ENCODE measurements around the gene NMU. TPM values are rescaled to one million over a fixed set of nuclear protein-coding genes. Genes with fewer than 3 reads are reported as not detected.
"Not testable (repeated sequence)": the region's sequence is repeated elsewhere in the genome, so short reads cannot be mapped to it uniquely, and the experiment has no call there.

The NMU gene
- total RNA-seq, 2 experiments from 2014 or later = 0.33 to 0.38 TPM

- CTCF ChIA-PET = no interaction called here
- Mint-ChIP-seq H3K4me1 (peaks cover 13% of the 10 kb centered on the region), H3K27ac (no peak overlapping the region), H3K9me3 (no peaks in the 10 kb centered on the region), H3K27me3 (peaks cover 3% of the 10 kb centered on the region), H3K4me3 (no peak overlapping the region), H3K36me3 (ENCODE audit: low read depth) (no peaks in the 10 kb centered on the region)
- no peak for DNase-seq
- POLR2A ChIA-PET = no interaction called here
Measured at GRCh38 chr4:55612341-55612740, 23.8 kb downstream of the NMU start.

- H3K36me3 Mint-ChIP-seq (ENCODE audit: low read depth) = no peaks in the 10 kb centered on the region
- H3K9me3 Mint-ChIP-seq = no peaks in the 10 kb centered on the region
- H3K4me1 Mint-ChIP-seq = peaks cover 10% of the 10 kb centered on the region
- no peak overlapping the region for H3K27ac Mint-ChIP-seq
- ChIA-PET POLR2A (no interaction called here), CTCF (no interaction called here)
- DNase-seq = no peak
- H3K27me3 Mint-ChIP-seq = peaks cover 3% of the 10 kb centered on the region
- no peak overlapping the region for H3K4me3 Mint-ChIP-seq
Measured at GRCh38 chr4:55611358-55612059, 24.6 kb downstream of the NMU start.

DNA sequence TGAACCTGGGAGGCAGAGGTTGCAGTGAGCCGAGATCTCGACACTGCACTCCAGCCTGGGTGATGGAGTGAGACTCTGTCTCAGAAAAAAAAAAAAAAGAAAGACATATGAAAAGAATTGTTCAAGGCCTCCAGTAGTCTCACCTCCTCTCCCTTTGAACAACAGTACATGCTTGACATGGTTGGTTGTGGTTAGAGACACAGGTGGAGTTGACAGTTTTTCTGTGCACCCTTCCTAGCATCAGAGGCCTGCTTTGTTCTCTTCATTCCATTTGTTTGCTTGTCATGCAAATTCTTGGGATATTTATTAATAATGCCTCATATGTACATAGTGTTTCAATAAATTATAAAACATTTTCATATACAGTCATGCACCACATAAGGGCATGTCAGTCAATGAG lies 25.7 kb downstream of the NMU start:
- Mint-ChIP-seq H3K36me3 (ENCODE audit: low read depth) (no peaks in the 10 kb centered on the region), H3K4me3 (no peak overlapping the region), H3K27me3 (peaks cover 1% of the 10 kb centered on the region), H3K27ac (no peak overlapping the region), H3K4me1 (peaks cover 10% of the 10 kb centered on the region), H3K9me3 (no peaks in the 10 kb centered on the region)
- CTCF ChIA-PET = interaction anchor here (1.2 kb wide), 1 partner anchor 265 kb away, joined by 3 read pairs; no protein-coding TSS in a partner anchor
- DNase-seq = no peak
- POLR2A ChIA-PET = interaction anchor here (1.1 kb wide), 2 partner anchors 43 to 64 kb away, joined by 3 read pairs; no protein-coding TSS in a partner anchor

GRCh38 chr4:55609393-55609866 lies 26.7 kb downstream of the NMU start:
- CTCF ChIA-PET = interaction anchor here (1.2 kb wide), 1 partner anchor 264 kb away, joined by 3 read pairs; no protein-coding TSS in a partner anchor
- H3K27me3 Mint-ChIP-seq = peaks cover 3% of the 10 kb centered on the region
- H3K27ac Mint-ChIP-seq = peak overlapping the region; percentile 0
- H3K9me3 Mint-ChIP-seq = no peaks in the 10 kb centered on the region
- peak; percentile 18 for DNase-seq
- no peaks in the 10 kb centered on the region for H3K36me3 Mint-ChIP-seq (ENCODE audit: low read depth)
- POLR2A ChIA-PET = interaction anchor here (1.1 kb wide), 2 partner anchors 42 to 63 kb away, joined by 3 read pairs; no protein-coding TSS in a partner anchor
- H3K4me1 Mint-ChIP-seq = peaks cover 10% of the 10 kb centered on the region
- H3K4me3 Mint-ChIP-seq = no peak overlapping the region

DNA sequence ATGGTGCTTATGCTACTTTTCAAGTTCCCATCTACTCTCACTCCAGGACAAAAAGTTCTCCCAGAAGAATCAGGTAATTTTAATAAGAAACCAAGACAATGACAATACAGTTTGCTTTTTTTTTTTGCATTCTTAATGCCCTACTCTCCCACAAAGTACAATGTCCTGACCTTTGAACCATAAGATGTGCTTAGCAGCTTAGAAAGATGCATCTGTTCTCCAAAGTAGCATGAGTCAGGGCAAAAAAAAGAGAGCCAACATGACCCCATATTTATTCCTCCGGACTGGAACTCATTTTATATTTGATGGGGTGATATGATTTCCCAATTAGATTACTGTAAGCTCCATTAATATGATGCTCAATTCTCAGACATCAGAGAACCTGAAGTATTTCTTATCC lies 27.5 kb downstream of the NMU start:
- Mint-ChIP-seq H3K4me3 (no peak overlapping the region), H3K27me3 (peaks cover 3% of the 10 kb centered on the region), H3K27ac (no peak overlapping the region), H3K4me1 (peaks cover 10% of the 10 kb centered on the region), H3K36me3 (ENCODE audit: low read depth) (no peaks in the 10 kb centered on the region), H3K9me3 (no peaks in the 10 kb centered on the region)
- ChIA-PET CTCF (no interaction called here), POLR2A (no interaction called here)
- DNase-seq = no peak

DNA sequence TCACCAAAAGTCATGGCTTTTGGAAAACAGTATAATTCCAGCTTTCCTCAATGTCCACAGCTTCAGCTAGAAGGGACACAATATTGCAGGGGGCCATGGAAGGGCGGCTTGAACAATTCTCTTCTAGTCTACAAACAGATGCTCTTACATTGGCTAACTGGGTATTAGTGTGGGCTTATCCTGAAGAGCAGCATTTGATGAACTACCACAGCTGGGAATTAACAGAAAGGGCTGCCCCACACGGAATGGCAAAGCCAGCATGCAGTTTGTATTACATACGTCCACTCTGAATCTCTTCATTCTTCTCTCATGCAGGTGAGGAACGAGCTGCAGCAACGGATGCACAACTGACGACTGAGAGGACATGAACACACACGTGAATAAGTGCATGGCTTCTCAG lies 31.1 kb downstream of the NMU start:
- H3K9me3 Mint-ChIP-seq = no peaks in the 10 kb centered on the region
- CTCF ChIA-PET = no interaction called here
- H3K4me3 Mint-ChIP-seq = no peak overlapping the region

GRCh38 chr4:55600640-55601039 lies 35.5 kb downstream of the NMU start:
- Mint-ChIP-seq H3K27me3 (peaks cover 12% of the 10 kb centered on the region), H3K4me3 (no peak overlapping the region), H3K36me3 (ENCODE audit: low read depth) (no peaks in the 10 kb centered on the region), H3K4me1 (no peaks in the 10 kb centered on the region), H3K27ac (no peak overlapping the region), H3K9me3 (no peaks in the 10 kb centered on the region)
- ChIA-PET CTCF (no interaction called here), POLR2A (no interaction called here)
- DNase-seq = no peak

More for the DNA sequence above, 31.1 kb downstream of the NMU start:
- Mint-ChIP-seq H3K36me3 (ENCODE audit: low read depth) (no peaks in the 10 kb centered on the region), H3K4me1 (peaks cover 8% of the 10 kb centered on the region), H3K27me3 (peaks cover 8% of the 10 kb centered on the region), H3K27ac (no peak overlapping the region)
- POLR2A ChIA-PET = interaction anchor here (0.6 kb wide), 1 partner anchor 322 kb away, joined by 3 read pairs; no protein-coding TSS in a partner anchor
- DNase-seq = no peak

DNA sequence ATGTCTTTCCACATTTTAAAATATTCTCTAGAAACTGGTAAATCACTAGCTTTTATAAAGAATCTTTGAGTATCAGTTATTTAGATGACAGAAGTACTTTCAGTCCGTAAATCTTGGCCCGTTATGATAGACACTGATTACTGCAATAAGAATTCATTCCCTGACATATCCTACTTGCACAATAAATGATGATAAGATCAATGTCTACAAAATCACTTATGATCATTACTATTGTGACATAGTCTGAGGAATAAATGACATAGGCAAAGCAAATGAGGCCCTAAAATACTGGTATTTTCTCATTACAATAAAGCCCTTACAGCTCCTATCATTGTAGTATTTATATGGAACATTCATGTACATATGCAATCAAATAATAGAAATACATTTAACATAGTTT lies 37.5 kb downstream of the NMU start:
- POLR2A ChIA-PET = no interaction called here
- Mint-ChIP-seq H3K27me3 (peaks cover 9% of the 10 kb centered on the region), H3K9me3 (no peaks in the 10 kb centered on the region), H3K4me3 (no peak overlapping the region), H3K36me3 (ENCODE audit: low read depth) (no peaks in the 10 kb centered on the region), H3K27ac (no peak overlapping the region), H3K4me1 (no peaks in the 10 kb centered on the region)
- DNase-seq = no peak
- CTCF ChIA-PET = no interaction called here

DNA sequence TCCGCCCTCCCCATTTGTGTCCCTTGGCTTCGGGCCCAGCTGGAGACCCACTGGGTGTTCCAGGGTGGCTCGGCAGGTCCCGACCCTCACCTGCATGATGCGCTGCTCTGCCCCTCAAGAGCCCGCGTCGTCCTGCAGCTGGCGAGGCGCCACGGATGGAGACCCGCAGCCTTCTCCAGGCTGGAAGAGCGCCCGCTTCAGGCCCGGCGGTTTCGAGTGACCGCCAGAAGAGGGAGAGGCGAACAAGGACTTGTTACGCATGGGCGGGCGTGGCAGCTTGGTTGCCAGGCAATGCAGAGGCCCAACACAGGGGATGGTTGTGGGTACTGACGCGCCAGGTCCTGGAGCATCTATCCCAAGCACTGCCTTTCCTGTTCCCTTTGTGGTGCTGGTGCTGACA lies 44.1 kb downstream of the NMU start, which contains the start of gene PDCL2:
Gene PDCL2 (minus strand): TSS at position 232 of the 400 bp plus-strand sequence. CDS start 136 bp downstream, at position 96.
- Mint-ChIP-seq H3K36me3 (ENCODE audit: low read depth) (no peaks in the 10 kb centered on the region), H3K9me3 (peaks cover 2% of the 10 kb centered on the region), H3K27ac (no peak within 1 kb of the TSS), H3K27me3 (peaks cover 2% of the 10 kb centered on the region), H3K4me3 (no peak within 1 kb of the TSS), H3K4me1 (no peaks in the 10 kb centered on the region)
- CTCF ChIA-PET = no interaction called here
- POLR2A ChIA-PET = no interaction called here
- no peak for DNase-seq

DNA sequence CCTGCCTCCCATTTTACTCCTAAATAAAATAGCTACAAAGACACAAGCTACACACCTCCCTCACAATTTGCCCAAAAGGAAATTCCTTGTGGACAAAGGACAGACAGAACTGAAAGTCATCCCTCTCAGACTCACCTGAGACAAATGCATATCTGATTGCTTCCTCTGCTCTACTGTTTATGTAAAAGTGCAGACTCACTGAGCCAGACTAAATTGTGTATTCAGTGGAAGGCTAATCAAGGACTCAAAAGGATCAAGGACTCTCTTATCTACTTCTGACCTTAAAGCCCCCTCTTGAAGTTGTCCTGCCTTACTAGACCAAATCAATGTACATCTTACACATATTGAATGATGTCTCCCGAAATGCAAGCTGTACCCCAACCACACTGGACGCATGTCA lies 47.9 kb downstream of the NMU start:
- POLR2A ChIA-PET = no interaction called here
- Mint-ChIP-seq H3K36me3 (ENCODE audit: low read depth) (no peaks in the 10 kb centered on the region), H3K27me3 (peaks cover 10% of the 10 kb centered on the region), H3K9me3 (peaks cover 4% of the 10 kb centered on the region), H3K27ac (no peak overlapping the region), H3K4me3 (no peak overlapping the region), H3K4me1 (no peaks in the 10 kb centered on the region)
- DNase-seq = no peak
- CTCF ChIA-PET = no interaction called here

DNA sequence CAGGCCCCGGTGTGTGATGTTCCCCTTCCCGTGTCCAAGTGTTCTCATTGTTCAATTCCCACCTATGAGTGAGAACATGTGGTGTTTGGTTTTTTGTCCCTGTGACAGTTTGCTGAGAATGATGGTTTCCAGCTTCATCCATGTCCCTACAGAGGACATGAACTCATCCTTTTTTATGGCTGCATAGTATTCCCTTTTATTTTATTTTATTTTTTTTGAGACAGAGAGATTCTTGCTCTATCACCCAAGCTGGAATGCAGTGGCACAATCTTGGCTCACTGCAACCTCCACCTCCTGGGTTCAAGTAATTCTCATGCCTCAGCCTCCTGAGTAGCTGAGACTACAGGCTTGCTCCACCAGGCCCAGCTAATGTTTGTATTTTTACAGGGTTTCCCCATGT lies 53.3 kb downstream of the NMU start:
- H3K9me3 Mint-ChIP-seq; H3K36me3 Mint-ChIP-seq (ENCODE audit: low read depth); H3K4me3 Mint-ChIP-seq; CTCF ChIA-PET; POLR2A ChIA-PET; DNase-seq; H3K27ac Mint-ChIP-seq; H3K4me1 Mint-ChIP-seq: not testable (repeated sequence)
- peaks cover 13% of the 10 kb centered on the region for H3K27me3 Mint-ChIP-seq

DNA sequence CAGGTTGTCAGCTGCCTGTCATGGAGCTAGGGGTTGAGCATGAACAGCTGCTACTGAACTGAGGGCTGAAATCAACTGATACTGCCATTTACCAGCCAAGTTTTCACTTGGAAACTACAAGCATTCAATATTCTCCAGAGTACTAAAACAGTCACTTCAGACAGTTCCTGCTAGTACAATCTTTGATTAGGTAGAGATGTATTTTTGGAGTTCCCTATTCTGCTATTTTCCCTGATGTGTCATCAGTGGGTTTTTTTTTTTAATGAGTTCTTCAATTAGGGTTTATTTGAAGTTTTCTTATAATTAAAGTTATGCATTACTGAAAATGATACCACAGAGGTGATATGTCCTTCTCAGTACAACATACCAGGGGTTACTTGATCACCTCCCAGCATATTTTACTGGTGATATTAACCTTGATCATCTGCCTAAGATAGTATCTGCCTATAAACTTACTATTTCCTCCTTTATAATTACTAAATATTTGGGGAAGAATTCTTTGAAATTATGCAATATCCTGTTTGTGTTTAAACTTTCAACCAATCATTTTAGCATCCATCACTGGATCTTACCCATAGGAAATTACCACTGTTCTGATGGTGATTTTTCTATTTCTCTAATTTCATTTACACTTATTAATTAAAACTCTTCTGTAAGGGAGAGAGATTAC lies 57.6 kb downstream of the NMU start:
- H3K4me1 Mint-ChIP-seq = no peaks in the 10 kb centered on the region
- H3K4me3 Mint-ChIP-seq = no peak overlapping the region
- CTCF ChIA-PET = no interaction called here
- POLR2A ChIA-PET = no interaction called here
- peaks cover 7% of the 10 kb centered on the region for H3K36me3 Mint-ChIP-seq (ENCODE audit: low read depth)
- H3K27ac Mint-ChIP-seq = no peak overlapping the region
- DNase-seq = no peak
- H3K27me3 Mint-ChIP-seq = peaks cover 5% of the 10 kb centered on the region
- peaks cover 11% of the 10 kb centered on the region for H3K9me3 Mint-ChIP-seq

GRCh38 chr4:55575513-55575912 lies 60.6 kb downstream of the NMU start:
- Mint-ChIP-seq H3K9me3 (peaks cover 6% of the 10 kb centered on the region), H3K27ac (no peak overlapping the region), H3K4me3 (no peak overlapping the region)

DNA sequence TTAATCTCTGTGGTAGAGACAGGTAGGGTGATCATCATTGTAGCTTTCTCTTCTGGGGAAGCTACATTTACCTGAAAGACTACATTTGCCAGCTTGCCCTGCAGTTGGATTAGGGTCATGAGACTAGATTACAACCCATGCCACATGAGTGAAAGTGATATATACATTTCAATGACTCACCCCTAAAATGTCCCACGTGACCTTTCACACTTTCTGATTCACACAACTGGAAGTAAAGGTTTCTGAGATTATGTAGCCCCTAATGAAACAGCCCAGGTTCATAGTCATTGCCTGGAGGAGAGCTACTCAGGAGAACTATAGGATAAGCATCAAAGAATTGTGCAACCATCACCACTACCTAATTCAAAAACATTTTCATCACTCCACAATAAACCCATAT lies 61.8 kb downstream of the NMU start:
- DNase-seq = no peak
- POLR2A ChIA-PET = no interaction called here
- no peak overlapping the region for H3K27ac Mint-ChIP-seq
- H3K36me3 Mint-ChIP-seq (ENCODE audit: low read depth) = peaks cover 7% of the 10 kb centered on the region
- CTCF ChIA-PET = no interaction called here
- peaks cover 12% of the 10 kb centered on the region for H3K27me3 Mint-ChIP-seq
- H3K9me3 Mint-ChIP-seq = peaks cover 6% of the 10 kb centered on the region
- no peaks in the 10 kb centered on the region for H3K4me1 Mint-ChIP-seq
- H3K4me3 Mint-ChIP-seq = no peak overlapping the region

More at GRCh38 chr4:55575513-55575912, 60.6 kb downstream of the NMU start:
- DNase-seq = no peak
- peaks cover 11% of the 10 kb centered on the region for H3K27me3 Mint-ChIP-seq
- H3K36me3 Mint-ChIP-seq (ENCODE audit: low read depth) = peaks cover 7% of the 10 kb centered on the region
- no peaks in the 10 kb centered on the region for H3K4me1 Mint-ChIP-seq
- CTCF ChIA-PET = no interaction called here
- POLR2A ChIA-PET = no interaction called here

All from activated CD4-positive, alpha-beta memory T cell treated with anti-CD3 and anti-CD28 coated beads, Interleukin-2, amount 10 ng/mL, durations not matched to agents 7 days and 5 days (primary cell).